ENCODE data around the gene RP9. TPM values are rescaled to one million over a fixed set of nuclear protein-coding genes. Genes with fewer than 3 reads are reported as not detected.
A peak's percentile ranks its signal among the peaks of the same experiment; 100 is the strongest.

Gene RP9, protein sequence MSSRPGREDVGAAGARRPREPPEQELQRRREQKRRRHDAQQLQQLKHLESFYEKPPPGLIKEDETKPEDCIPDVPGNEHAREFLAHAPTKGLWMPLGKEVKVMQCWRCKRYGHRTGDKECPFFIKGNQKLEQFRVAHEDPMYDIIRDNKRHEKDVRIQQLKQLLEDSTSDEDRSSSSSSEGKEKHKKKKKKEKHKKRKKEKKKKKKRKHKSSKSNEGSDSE
- total RNA-seq = 10 to 100 TPM in 3 of 4 donors, 1 to 10 TPM in 1; 7.3 to 25.6 (median 13.7) TPM

DNA sequence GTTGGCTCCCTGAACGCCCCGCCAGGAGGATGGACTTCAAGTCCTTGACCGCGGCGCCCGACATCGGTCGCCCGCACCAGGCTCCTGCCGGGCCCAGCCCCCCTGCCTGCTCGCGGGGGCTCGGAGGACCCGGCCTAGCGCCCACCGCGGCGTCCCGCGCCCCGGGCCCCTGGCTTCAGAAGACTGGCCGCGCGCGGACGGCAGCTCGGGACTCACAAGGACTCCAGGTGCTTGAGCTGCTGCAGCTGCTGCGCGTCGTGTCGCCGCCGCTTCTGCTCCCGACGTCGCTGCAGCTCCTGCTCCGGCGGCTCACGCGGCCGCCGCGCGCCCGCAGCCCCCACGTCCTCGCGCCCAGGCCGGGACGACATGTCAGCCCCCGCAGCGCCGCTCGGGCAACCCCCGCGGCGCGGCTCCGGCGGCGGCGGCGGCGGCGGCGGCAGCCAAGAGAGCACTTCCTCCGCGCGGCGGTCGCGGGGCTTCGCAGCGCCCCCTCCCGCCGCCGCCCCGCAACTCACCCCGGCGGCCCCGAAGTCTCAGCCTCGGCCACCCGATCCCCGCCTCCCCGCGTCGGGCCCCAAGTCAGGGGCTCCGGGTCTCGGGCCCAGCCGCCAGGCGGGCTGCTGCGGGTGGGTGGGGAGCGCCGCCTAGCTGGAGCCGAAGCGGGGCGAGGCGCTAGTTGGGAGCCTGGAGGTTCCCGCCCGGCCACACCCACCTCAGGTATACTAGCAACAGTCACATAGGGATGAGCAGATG is at the start of gene RP9:
Gene RP9, minus strand, starts transcription at position 400 of the 753 bp plus-strand sequence. Its CDS starts 32 bp downstream, at position 368.
- Histone ChIP-seq H3K4me1 (peaks cover 0 to 24% (median 7%) of the 10 kb centered on the region in 4 donors), H3K9me3 (no peaks in the 10 kb centered on the region), H3K4me3 (peak within 1 kb of the TSS; percentile 95 to 100 (median 98)), H3K27ac (peak within 1 kb of the TSS; percentile 72 to 88 (median 84)), H3K27me3 (no peaks in the 10 kb centered on the region), H3K36me3 (no peaks in the 10 kb centered on the region)
- TF ChIP-seq, protein P1, sequence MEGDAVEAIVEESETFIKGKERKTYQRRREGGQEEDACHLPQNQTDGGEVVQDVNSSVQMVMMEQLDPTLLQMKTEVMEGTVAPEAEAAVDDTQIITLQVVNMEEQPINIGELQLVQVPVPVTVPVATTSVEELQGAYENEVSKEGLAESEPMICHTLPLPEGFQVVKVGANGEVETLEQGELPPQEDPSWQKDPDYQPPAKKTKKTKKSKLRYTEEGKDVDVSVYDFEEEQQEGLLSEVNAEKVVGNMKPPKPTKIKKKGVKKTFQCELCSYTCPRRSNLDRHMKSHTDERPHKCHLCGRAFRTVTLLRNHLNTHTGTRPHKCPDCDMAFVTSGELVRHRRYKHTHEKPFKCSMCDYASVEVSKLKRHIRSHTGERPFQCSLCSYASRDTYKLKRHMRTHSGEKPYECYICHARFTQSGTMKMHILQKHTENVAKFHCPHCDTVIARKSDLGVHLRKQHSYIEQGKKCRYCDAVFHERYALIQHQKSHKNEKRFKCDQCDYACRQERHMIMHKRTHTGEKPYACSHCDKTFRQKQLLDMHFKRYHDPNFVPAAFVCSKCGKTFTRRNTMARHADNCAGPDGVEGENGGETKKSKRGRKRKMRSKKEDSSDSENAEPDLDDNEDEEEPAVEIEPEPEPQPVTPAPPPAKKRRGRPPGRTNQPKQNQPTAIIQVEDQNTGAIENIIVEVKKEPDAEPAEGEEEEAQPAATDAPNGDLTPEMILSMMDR (IDR thresholded peaks at IDR 0.05) = peak; percentile 64 to 82 (median 68)
- peak in 1 of 2 donors; percentile 42 for TF ChIP-seq POLR2A (IDR thresholded peaks at IDR 0.05)
- DNase-seq = peak; percentile 71 to 83 (median 82)

DNA sequence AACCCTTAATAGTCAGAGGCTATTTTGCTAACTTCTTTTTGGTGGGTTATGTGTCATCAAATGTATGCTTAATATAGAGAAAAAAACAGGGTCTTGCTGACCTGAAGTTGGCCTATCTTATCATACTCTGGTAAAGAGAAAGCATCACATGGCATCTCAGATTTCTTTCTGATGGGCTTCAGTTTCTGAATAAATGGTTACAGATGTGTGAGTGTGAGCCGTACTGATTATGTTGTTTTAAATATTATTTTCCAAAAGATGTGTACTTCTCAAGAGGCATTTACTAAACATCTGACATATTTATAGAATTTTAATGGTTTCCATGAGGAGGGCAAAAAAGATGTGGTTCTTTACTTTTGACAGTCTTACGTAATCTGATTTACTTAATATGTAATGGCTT is 48.6 kb upstream of the RP9 start:
- no peak for DNase-seq
- no peaks in the 10 kb centered on the region for H3K4me1 ChIP-seq
- no peak overlapping the region for H3K4me3 ChIP-seq
- no peak overlapping the region for H3K27ac ChIP-seq
- no peaks in the 10 kb centered on the region for H3K36me3 ChIP-seq
- TF ChIP-seq POLR2A (IDR thresholded peaks at IDR 0.05) = no peak
- TF ChIP-seq, protein P1 (IDR thresholded peaks at IDR 0.05) = no peak
- H3K27me3 ChIP-seq = no peaks in the 10 kb centered on the region
- H3K9me3 ChIP-seq = no peaks in the 10 kb centered on the region

DNA sequence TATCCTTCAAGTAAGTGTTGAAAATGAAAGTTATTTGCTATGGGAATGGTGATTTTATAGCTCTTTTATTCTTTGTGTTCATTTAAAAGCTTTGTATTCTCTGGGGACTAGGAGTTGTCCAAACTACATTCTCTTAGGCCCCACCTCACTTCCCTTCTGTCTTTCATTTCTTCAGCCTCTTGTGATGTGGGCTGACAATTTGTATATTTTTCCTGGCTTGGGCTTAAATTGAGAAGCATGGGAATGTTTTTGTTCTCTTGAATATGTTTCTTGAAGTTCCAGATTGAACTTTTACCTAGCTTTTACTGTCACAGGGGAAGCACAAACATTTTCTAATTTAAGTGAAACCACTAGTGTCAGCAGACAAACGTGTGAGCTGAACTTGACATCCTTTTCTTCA is 48.1 kb upstream of the RP9 start:
- TF ChIP-seq POLR2A (IDR thresholded peaks at IDR 0.05) = no peak
- TF ChIP-seq, protein P1 (IDR thresholded peaks at IDR 0.05) = no peak

DNA sequence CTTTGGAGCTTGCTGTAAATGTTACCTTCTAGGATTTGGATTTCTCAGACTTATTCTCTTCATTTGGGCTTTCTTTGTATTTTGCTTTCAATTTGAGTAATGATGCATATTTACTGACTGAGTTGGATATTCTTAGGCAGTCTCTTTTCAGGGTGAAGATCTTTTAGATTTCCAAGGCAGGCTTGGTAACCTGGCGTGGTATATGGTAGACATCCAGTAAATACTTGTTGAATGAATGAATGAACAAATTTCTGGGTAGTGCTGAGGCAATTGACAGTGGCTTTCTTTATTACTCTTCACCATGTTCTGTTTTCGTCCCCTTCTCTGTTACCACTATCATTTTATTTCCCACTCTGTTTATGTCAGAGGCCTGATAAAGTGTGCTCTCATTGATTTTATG is 47.2 kb upstream of the RP9 start:
- no peak overlapping the region for H3K27ac ChIP-seq
- DNase-seq = no peak
- no peak overlapping the region for H3K4me3 ChIP-seq
- H3K9me3 ChIP-seq = no peaks in the 10 kb centered on the region
- no peaks in the 10 kb centered on the region for H3K4me1 ChIP-seq
- no peaks in the 10 kb centered on the region for H3K36me3 ChIP-seq
- no peaks in the 10 kb centered on the region for H3K27me3 ChIP-seq
- TF ChIP-seq, protein P1 (IDR thresholded peaks at IDR 0.05) = no peak
- no peak for TF ChIP-seq POLR2A (IDR thresholded peaks at IDR 0.05)

More for the DNA sequence above, 48.1 kb upstream of the RP9 start:
- no peak overlapping the region for H3K4me3 ChIP-seq
- H3K4me1 ChIP-seq = no peaks in the 10 kb centered on the region
- no peak for DNase-seq
- no peak overlapping the region for H3K27ac ChIP-seq
- no peaks in the 10 kb centered on the region for H3K36me3 ChIP-seq
- no peaks in the 10 kb centered on the region for H3K9me3 ChIP-seq
- no peaks in the 10 kb centered on the region for H3K27me3 ChIP-seq

DNA sequence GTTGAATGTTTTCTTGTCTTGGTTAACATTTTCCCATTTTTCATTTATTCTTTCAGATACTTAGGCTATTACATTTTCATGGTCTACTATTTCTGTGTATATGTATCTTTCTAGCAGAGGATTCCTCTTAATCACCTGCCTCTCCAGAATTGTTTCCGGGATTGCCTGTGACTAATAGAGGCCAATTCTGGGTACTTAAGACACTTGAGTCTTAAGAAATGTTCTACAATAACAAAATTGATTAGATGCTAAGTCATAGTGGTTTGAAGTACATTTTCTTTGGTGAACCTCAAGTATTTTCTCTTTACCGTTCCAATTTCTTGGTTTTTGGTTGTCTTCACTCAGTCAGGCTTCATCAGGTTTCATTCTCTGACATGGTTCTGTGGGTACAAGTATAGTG is 46.6 kb upstream of the RP9 start:
- Histone ChIP-seq H3K4me1 (no peaks in the 10 kb centered on the region), H3K27ac (no peak overlapping the region), H3K9me3 (no peaks in the 10 kb centered on the region), H3K27me3 (no peaks in the 10 kb centered on the region), H3K4me3 (no peak overlapping the region), H3K36me3 (no peaks in the 10 kb centered on the region)
- DNase-seq = no peak
- TF ChIP-seq, protein P1 (IDR thresholded peaks at IDR 0.05) = no peak
- TF ChIP-seq POLR2A (IDR thresholded peaks at IDR 0.05) = no peak

Measured in Peyer's patch (tissue), 4 donors.